SHP77 treated with DMSO at 0.1 percent for 48 hours (cell line): ENCODE measurements around the gene BSG.
"Not testable (repeated sequence)": the region's sequence is repeated elsewhere in the genome, so short reads cannot be mapped to it uniquely, and the experiment has no call there.

ENCODE experiments used
- DNase-seq: peaks from one replicate; lab custom pipeline; 2025; lab: John Stamatoyannopoulos, UW

BSG gene

GRCh38 chr19:572743-573518 lies 535 bp downstream of the BSG start:
- no peak for DNase-seq

- DNase-seq = no peak
These were observed 1.1 kb downstream of the BSG start for GRCh38 chr19:573519-573825.

DNA sequence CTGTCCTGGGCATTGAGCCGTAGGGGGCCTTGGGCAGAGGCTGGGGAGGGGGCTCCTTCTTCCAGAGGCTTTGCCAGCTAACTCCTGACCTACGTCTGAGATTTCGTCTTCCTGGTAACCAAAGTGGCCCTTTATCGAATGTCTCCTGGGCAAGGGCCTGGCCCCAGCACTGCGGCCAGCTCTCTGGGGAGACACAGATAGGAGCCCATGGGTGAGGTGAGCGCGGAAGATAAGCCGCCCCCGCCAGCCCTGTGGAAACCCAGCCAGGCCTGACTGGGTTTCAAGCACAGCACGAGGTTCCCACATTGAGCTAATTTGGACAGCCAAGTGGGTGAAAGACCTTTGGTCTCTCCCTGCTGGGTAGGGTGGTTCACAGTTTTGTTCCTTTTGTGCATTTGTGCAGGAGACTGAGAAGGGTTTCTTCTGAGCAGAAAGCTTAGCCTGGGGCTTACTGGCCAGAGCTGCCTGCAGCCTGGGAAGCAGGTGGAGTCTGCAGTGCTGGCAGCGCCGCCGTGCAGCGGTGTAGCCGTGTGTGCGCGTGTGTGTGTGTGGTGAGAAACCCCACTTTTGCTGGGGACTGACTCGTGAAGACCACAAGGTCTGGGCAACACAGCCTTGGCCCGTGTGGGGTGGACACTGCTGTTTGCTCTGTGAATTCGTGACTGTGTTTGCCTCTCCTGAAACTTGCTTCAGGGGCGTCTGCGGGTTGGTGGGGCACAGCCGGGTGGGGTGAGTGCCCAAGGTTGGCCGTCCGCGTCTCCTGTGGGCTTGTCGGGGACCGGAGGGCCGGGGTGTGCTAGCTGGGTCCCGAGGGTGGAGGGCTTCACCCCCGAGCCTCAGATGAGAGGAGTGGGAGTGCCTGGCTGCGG lies 2.5 kb downstream of the BSG start:
- DNase-seq = no peak

DNA sequence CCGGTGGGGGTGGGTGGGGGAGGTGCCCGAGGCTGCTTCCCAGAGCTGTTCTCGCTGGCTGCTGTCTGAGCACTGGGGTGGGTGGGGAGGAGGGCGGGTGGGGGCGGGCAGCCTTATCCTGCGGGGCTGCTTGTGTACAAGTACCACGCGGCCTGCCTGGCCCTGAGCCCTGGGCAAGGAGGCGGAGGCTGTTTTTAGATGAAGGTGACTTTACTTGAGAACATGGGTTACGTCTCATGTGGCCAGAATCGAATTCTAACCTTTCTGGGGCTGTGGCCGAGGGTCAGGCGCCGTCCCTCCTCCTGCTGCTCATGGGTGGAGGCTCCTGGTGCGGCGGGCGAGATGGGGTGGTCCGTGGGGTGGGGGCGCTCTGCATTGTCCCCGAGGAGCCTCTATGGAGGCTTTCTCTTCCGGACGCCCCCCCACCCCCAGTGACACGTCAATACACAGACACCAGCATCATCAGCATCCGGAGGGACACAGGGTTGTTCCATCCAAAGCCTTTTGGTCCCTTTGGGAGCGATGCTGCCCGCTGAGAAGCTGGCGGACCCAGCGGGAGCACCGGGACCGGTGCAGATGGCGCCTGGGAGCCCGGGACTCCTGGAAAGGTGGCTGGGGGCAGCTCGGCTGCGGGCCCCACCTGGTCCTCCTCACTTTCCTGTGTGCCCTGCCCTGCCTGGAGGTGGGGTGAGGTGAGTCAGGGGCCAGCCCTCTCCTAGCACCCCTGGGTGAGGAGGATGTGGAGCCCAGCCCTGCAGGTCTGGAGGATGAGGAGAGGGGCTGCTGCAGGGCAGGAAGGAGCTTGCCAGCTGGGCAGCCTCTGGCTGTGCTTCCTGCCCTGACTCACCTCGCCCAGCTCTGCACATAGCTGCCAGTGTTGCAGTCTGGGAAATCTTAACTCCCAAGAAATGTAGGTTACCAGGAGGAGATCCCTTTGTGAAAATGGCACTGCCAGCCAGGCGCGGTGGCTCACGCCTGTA lies 3.4 kb downstream of the BSG start:
- no peak for DNase-seq

GRCh38 chr19:576768-577438 lies 4.5 kb downstream of the BSG start:
- DNase-seq = no peak

DNA sequence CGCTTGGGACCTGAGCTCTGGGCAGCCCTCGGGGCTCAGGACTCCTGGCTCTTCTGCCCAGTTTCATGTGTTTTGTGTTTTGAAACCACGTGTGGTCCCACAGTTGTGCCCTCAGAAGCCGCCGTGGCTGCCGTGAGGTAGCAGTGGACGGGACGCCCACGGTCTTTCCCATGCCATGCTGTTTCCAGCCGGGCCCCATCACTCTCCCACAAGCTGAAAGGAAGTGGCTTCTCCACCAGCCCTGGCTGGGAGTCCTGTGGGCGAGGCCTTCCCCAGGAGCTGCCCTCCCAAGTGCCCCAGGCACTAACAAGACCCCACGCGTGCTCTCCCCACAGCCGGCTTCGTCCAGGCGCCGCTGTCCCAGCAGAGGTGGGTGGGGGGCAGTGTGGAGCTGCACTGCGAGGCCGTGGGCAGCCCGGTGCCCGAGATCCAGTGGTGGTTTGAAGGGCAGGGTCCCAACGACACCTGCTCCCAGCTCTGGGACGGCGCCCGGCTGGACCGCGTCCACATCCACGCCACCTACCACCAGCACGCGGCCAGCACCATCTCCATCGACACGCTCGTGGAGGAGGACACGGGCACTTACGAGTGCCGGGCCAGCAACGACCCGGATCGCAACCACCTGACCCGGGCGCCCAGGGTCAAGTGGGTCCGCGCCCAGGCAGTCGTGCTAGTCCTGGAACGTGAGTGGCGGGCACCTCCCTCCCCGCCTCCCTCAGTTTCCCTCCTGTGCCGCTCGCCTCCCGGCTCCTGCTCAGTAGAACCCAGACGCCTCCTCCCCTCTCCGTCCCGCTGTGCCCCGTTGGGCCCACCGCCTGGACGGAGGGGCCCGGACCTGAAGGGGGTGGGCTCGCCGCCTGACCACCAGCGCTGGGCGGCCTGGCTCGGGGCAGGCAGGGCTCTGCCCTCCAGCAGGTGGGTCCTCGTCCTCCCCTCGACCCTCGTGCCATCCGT lies 5.3 kb downstream of the BSG start:
- no peak for DNase-seq

DNA sequence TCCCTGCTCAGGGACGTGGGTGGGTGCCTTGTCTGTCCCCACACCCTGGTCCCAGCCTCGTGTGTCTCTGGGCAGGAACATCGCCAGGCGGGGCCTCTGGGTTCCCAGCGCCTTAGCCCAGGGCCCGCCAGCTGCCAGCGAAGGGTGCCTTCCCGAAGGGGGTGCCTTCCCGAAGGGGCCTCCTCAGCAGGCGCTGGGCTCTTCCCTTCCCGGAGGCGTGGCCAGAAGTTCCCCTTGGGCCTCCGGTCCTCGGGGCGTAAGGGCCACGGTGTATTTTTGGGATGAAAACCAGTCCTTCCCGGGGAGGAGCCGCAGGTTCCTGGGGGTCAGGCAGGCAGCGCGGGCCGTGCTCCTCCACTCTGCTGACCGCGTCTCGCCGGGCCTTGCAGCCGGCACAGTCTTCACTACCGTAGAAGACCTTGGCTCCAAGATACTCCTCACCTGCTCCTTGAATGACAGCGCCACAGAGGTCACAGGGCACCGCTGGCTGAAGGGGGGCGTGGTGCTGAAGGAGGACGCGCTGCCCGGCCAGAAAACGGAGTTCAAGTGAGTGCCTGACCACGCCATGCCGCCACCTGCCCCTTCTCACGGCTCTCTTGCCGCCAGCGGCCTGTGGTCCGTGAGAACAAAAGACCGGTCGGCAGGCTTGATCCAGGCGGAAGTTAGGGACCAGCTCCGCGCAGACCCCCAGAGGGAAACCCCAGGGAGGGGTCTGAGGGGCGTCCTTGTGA lies 6.9 kb downstream of the BSG start:
- no peak for DNase-seq

DNA sequence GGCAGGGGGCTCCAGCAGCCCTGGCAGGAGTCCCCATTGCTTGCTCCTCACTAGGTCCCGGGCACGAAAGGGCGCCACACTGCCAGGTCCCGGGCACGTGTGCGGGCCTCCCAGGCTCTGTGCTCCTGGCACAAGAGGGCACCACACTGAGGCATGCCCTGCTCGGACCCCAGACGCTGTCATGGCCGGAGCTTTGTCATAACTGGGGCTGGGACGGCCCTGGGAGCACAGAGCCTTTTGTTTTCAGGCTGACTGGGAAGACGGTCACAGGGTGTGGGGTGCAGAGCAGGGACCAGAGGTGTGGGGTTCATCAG lies 7.4 kb downstream of the BSG start:
- DNase-seq = no peak

GRCh38 chr19:580274-580835 lies 8.0 kb downstream of the BSG start:
- DNase-seq = no peak

DNA sequence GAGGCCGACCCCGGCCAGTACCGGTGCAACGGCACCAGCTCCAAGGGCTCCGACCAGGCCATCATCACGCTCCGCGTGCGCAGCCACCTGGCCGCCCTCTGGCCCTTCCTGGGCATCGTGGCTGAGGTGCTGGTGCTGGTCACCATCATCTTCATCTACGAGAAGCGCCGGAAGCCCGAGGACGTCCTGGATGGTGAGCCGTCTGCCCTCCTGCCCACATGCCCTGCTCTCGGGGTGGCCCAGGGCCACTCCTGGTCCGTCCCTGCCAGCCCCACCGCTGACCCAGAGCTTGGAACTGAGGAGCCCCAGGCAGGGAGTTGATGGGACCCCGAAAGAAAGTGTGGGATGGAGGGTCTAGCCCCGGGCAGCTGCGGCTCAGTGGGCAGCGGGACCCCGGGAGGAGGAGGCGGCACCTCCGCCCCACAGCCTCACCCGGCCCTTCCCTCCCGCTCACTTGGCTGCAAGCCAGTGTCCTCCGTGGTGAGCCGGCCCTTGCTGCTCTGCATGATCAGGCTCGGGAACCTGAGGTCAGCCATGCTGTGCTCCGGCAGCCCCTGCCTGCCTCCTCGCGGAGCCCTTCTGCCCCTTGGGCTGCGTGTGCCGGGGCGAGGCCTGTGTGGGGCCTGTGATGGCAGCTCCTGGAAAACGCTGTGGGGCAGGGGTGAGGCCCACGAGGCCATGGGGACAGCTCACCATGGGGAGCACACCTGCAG lies 9.2 kb downstream of the BSG start:
- no peak for DNase-seq

- DNase-seq = no peak
These were observed 10.3 kb downstream of the BSG start for GRCh38 chr19:582497-583197.

- DNase-seq = no peak
These were observed 11.0 kb downstream of the BSG start for GRCh38 chr19:583198-583967.

DNA sequence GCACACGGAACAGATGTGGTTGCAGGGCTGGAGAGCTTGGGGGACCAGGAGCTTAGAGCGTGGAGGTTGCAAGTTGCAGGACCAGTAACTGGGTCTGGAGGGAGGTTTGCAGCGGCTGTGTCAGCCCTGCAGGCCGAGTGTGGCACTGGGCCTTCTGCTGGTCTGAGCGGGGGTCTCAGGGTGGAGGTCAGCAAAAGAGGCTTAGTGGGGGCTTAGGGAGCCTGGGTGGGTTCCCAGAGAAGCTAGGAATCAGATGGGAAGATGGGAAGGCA lies 11.5 kb downstream of the BSG start:
- no peak for DNase-seq

DNA sequence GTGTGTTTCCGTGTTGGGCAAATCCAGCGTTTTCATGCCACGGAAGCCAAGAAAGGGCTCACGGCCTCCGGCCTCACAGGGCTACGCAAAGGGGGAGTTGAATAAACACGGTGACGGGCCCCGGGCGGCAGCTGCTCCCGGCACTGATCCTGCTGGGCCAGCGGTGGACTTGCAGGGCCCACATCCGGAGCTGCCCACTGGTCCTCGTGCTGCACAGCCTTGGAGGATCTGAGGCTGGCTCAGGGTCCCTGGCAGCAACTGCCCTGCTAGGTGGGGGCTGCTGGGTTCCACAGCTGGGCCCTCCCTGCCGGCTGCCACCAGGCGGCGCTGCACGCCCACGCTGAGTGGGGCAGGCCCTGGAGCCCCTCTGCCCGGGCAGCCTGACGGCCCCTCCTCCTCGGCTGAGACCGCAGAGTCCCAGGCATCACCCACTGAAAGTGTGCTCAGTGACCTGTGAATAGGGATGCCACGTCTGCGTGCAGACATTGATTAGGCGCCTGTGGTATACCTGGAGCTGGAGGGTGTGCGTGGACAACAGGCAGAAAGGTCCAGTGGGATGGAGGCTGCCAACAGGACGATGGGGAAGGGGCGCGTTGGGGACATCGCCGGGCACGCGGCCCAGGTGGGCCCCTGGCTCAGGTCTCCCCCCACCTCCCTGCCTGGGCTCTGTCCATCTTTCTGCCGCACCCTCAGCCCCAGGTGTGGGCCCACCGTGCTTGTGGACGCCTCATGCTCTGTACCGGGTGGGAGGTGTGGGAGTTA lies 12.0 kb downstream of the BSG start:
- DNase-seq = no peak

DNA sequence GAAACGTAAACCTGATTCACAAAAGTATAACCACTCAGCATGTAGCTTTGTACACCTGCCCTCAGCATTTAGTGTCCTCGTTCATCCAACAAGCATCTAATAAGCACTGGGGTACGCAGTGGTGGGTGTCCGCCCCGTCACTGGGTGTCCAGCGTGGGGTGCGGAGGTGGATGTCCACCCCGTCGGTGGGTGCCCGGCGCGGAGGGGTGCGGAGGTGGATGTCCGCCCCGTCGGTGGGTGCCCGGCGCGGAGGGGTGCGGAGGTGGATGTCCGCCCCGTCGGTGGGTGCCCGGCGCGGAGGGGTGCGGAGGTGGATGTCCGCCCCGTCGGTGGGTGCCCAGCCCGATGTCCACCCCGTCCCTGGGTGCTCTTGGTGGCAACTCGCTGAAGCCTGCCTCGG lies 12.8 kb downstream of the BSG start:
- not testable (repeated sequence) for DNase-seq

GRCh38 chr19:585551-586110 lies 13.2 kb downstream of the BSG start:
- no peak for DNase-seq
